ENCODE data around the gene LCE6A. TPM values are rescaled to one million over a fixed set of nuclear protein-coding genes. Genes with fewer than 3 reads are reported as not detected.

Gene LCE6A
- total RNA-seq, 4 donors from 2014 or later, result not detected

- Histone ChIP-seq H3K36me3 (no peaks in the 10 kb centered on the region), H3K27me3 (no peaks in the 10 kb centered on the region), H3K4me3 (no peak within 1 kb of the TSS), H3K9me3 (no peaks in the 10 kb centered on the region), H3K4me1 (no peaks in the 10 kb centered on the region), H3K27ac (no peak within 1 kb of the TSS)
- in situ Hi-C loops (cut with MboI; ENCODE audit: low pct_ligation_motif_present in 1 of 4, low pct_unique_long_range_greater_than_20kb in 1 of 4, low sequenced_read_pairs in 3 of 4) (no loop called here), intact Hi-C loops (cut with DNase I; ENCODE audit: low total_unique reads) (no loop called here)
- no peak for DNase-seq
- 8% methylated on average over 1 of the region's 1 CpG; no CpG with 5 or more reads in 1 of the 2 donors for WGBS, 2 donors (ENCODE audit: low coverage in 1 of 2)
- no peak for TF ChIP-seq POLR2A (IDR thresholded peaks at IDR 0.05)
- no peak for TF ChIP-seq POLR2AphosphoS5 (IDR thresholded peaks at IDR 0.05)
- no peak for TF ChIP-seq EP300 (IDR thresholded peaks at IDR 0.05; ENCODE audit: low read depth)
- TF ChIP-seq, protein P1, sequence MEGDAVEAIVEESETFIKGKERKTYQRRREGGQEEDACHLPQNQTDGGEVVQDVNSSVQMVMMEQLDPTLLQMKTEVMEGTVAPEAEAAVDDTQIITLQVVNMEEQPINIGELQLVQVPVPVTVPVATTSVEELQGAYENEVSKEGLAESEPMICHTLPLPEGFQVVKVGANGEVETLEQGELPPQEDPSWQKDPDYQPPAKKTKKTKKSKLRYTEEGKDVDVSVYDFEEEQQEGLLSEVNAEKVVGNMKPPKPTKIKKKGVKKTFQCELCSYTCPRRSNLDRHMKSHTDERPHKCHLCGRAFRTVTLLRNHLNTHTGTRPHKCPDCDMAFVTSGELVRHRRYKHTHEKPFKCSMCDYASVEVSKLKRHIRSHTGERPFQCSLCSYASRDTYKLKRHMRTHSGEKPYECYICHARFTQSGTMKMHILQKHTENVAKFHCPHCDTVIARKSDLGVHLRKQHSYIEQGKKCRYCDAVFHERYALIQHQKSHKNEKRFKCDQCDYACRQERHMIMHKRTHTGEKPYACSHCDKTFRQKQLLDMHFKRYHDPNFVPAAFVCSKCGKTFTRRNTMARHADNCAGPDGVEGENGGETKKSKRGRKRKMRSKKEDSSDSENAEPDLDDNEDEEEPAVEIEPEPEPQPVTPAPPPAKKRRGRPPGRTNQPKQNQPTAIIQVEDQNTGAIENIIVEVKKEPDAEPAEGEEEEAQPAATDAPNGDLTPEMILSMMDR (IDR thresholded peaks at IDR 0.05), result no peak
Observed at GRCh38 chr1:152878042-152878441, 35.4 kb downstream of the LCE6A start, which contains the start of gene SMCP. Gene SMCP (plus strand): TSS chr1:152878322. CDS start chr1:152884423, 6,101 bp downstream.

GRCh38 chr1:152879559-152880198, 37.0 kb downstream of the LCE6A start:
- Histone ChIP-seq H3K27me3 (no peaks in the 10 kb centered on the region), H3K4me1 (no peaks in the 10 kb centered on the region), H3K4me3 (no peak overlapping the region), H3K9me3 (no peaks in the 10 kb centered on the region), H3K36me3 (no peaks in the 10 kb centered on the region), H3K27ac (no peak overlapping the region)
- DNase-seq, result no peak
- in situ Hi-C loops (cut with MboI; ENCODE audit: low pct_ligation_motif_present in 1 of 4, low pct_unique_long_range_greater_than_20kb in 1 of 4, low sequenced_read_pairs in 3 of 4), result no loop called here
- intact Hi-C loops (cut with DNase I; ENCODE audit: low total_unique reads), result no loop called here
- TF ChIP-seq POLR2A (IDR thresholded peaks at IDR 0.05), result no peak
- TF ChIP-seq POLR2AphosphoS5 (IDR thresholded peaks at IDR 0.05), result no peak
- TF ChIP-seq, protein P1 (IDR thresholded peaks at IDR 0.05), result no peak
- TF ChIP-seq EP300 (IDR thresholded peaks at IDR 0.05; ENCODE audit: low read depth), result no peak

DNA sequence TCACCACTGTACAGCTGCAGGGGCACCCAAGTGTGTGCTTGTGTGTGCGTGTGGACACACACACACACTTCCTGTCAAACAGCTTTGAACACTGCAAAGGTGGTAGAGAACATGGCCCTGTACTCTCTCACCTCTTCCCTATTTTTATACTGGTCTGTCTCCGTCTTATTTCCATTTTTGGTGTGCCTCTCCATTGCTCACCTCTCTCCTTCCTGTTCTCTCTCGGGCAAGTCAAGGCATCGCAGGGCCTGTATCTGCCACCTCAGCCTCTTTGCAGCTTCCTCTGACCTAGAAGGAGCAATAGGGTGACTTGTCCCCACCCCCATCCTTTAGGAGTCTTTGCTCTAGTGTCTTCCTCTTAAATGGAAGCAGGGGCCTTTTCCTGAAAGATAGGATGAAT, 37.7 kb downstream of the LCE6A start:
- H3K4me1 ChIP-seq, result no peaks in the 10 kb centered on the region
- H3K27ac ChIP-seq, result no peak overlapping the region
- no peak for DNase-seq
- H3K36me3 ChIP-seq, result no peaks in the 10 kb centered on the region
- TF ChIP-seq POLR2AphosphoS5 (IDR thresholded peaks at IDR 0.05) (no peak), POLR2A (IDR thresholded peaks at IDR 0.05) (no peak), EP300 (IDR thresholded peaks at IDR 0.05; ENCODE audit: low read depth) (no peak)
- TF ChIP-seq, protein P1 (IDR thresholded peaks at IDR 0.05), result no peak
- H3K27me3 ChIP-seq, result no peaks in the 10 kb centered on the region
- H3K4me3 ChIP-seq, result no peak overlapping the region
- no peaks in the 10 kb centered on the region for H3K9me3 ChIP-seq
- intact Hi-C loops (cut with DNase I; ENCODE audit: low total_unique reads) (no loop called here), in situ Hi-C loops (cut with MboI; ENCODE audit: low pct_ligation_motif_present in 1 of 4, low pct_unique_long_range_greater_than_20kb in 1 of 4, low sequenced_read_pairs in 3 of 4) (no loop called here)
- 75 to 88% methylated on average over 2 to 4 of the region's 4 CpGs for whole genome bisulfite sequencing, 2 donors (ENCODE audit: low coverage in 1 of 2)

DNA sequence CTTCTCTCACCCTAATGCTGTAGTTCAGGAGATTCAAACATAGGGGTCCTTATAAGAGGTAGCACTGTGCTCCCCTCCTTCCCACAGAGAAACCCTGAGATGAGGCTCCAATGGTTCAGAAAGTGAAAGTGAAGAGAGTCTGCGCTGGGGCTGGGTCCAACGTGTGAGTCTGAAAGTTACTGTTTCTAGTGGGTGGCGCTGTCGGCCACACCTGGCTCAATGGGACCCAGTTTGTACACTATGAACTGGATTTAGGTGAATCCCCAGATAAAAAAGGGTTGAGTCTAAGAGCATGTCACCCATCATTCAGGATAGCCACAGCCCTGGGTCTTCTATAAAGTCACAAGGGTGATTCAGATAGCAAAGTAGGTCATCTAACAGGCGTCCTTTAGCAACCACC, 38.3 kb downstream of the LCE6A start:
- H3K4me3 ChIP-seq, result no peak overlapping the region
- intact Hi-C loops (cut with DNase I; ENCODE audit: low total_unique reads), result no loop called here
- 41% methylated on average over 5 of the region's 5 CpGs; no CpG with 5 or more reads in 1 of the 2 donors for WGBS, 2 donors (ENCODE audit: low coverage in 1 of 2)
- no peaks in the 10 kb centered on the region for H3K4me1 ChIP-seq
- TF ChIP-seq POLR2A (IDR thresholded peaks at IDR 0.05), result no peak
- no peaks in the 10 kb centered on the region for H3K9me3 ChIP-seq
- DNase-seq, result no peak
- H3K36me3 ChIP-seq, result no peaks in the 10 kb centered on the region
- no peaks in the 10 kb centered on the region for H3K27me3 ChIP-seq
- in situ Hi-C loops (cut with MboI; ENCODE audit: low pct_ligation_motif_present in 1 of 4, low pct_unique_long_range_greater_than_20kb in 1 of 4, low sequenced_read_pairs in 3 of 4), result no loop called here
- H3K27ac ChIP-seq, result no peak overlapping the region

- in situ Hi-C loops (cut with MboI; ENCODE audit: low pct_ligation_motif_present in 1 of 4, low pct_unique_long_range_greater_than_20kb in 1 of 4, low sequenced_read_pairs in 3 of 4), result no loop called here
- intact Hi-C loops (cut with DNase I; ENCODE audit: low total_unique reads), result no loop called here
- Histone ChIP-seq H3K9me3 (no peaks in the 10 kb centered on the region), H3K4me3 (no peak overlapping the region), H3K36me3 (no peaks in the 10 kb centered on the region), H3K27ac (no peak overlapping the region), H3K27me3 (no peaks in the 10 kb centered on the region), H3K4me1 (no peaks in the 10 kb centered on the region)
- DNase-seq, result no peak
- TF ChIP-seq EP300 (IDR thresholded peaks at IDR 0.05; ENCODE audit: low read depth), result no peak
- TF ChIP-seq, protein P1 (IDR thresholded peaks at IDR 0.05), result no peak
- no peak for TF ChIP-seq POLR2A (IDR thresholded peaks at IDR 0.05)
- TF ChIP-seq POLR2AphosphoS5 (IDR thresholded peaks at IDR 0.05), result no peak
Observed at GRCh38 chr1:152884085-152884484, 41.4 kb downstream of the LCE6A start.
